Measurements from ENCODE around the gene SERTM2. TPM values are rescaled to one million over a fixed set of nuclear protein-coding genes. Genes with fewer than 3 reads are reported as not detected.

SERTM2 gene
- total and polyA plus RNA-seq, 12 donors, result not detected

- Histone ChIP-seq H3K4me3 (no peak overlapping the region), H3K4me1 (no peaks in the 10 kb centered on the region), H3K27ac (no peak overlapping the region), H3K36me3 (no peaks in the 10 kb centered on the region), H3K9me3 (no peaks in the 10 kb centered on the region), H3K27me3 (peaks cover 0 to 34% (median 0%) of the 10 kb centered on the region in 7 donors)
- ATAC-seq, result no peak
- no peak for DNase-seq
- intact Hi-C loops (cut with DNase I), result no loop called here
- WGBS, 2 donors, result 64 to 80% methylated on average over 4 of the region's 4 CpGs
- no peak for TF ChIP-seq CTCF (IDR thresholded peaks at IDR 0.05)
These were observed 19.4 kb upstream of the SERTM2 start for GRCh38 chrX:111492085-111492484.

DNA sequence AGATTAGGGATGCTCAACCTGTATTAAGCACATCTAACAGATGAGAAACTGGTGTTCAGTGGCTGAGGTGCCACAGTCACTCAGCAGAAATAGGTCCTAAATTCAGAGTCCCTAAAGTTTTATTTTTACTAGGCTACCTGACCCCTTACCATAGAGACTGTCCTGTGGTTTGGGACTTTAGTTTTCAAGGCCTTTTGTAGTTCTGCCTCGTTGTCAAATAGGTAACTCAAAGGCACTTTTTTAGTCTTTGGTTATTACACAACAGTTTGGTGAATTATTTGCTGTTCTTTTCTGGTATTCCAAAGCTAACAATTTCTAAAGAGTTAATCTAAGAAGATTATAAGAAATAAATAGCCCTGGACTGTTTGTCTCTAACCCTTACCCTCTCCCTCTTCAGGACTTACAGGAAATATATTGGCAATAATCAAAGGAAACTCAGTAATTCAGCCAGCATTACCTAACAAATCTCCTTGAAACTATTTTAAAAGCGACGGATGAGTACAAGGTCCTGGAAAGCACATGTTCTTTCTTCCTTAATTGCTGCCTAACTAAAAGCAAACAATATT, 12.8 kb upstream of the SERTM2 start:
- intact Hi-C loops (cut with DNase I), result no loop called here
- ATAC-seq (no peak), DNase-seq (no peak)
- 67 to 86% methylated on average over 3 of the region's 3 CpGs for WGBS, 2 donors
- Histone ChIP-seq H3K27ac (no peak overlapping the region), H3K36me3 (no peaks in the 10 kb centered on the region), H3K9me3 (no peaks in the 10 kb centered on the region), H3K27me3 (peaks cover 0 to 31% (median 0%) of the 10 kb centered on the region in 7 donors), H3K4me3 (no peak overlapping the region), H3K4me1 (no peaks in the 10 kb centered on the region)
- TF ChIP-seq CTCF (IDR thresholded peaks at IDR 0.05), result no peak

DNA sequence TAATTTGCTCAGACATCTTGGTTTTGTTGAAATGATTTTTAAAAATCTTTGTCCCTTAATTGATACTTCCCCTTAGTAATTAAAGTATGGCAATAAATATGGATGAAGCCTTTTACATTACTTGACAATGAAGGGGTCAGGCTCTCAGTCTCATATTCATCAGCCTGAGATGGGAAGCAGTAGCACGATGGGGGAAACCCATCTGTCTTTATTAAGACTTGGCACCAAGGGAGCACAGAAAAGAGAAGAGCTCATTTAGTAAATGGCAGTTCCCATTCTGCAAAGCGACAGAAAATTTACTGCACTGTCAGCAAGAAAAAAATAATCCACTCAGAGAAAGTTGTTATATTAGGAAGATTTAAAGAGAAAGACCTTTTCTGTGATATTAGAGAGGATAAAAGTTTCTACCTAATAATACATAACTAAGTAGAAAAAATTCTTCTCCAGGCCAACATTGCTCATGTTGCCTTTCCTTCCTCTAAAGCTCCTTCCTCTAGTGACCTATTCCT, 7.9 kb upstream of the SERTM2 start:
- DNase-seq, result no peak
- 55 to 61% methylated on average over 2 of the region's 2 CpGs for WGBS, 2 donors
- H3K36me3 ChIP-seq, result no peaks in the 10 kb centered on the region
- ATAC-seq, result no peak
- intact Hi-C loops (cut with DNase I), result no loop called here
- no peaks in the 10 kb centered on the region for H3K4me1 ChIP-seq
- no peaks in the 10 kb centered on the region for H3K9me3 ChIP-seq
- H3K27me3 ChIP-seq, result peaks cover 0 to 43% (median 0%) of the 10 kb centered on the region in 7 donors
- no peak overlapping the region for H3K27ac ChIP-seq
- H3K4me3 ChIP-seq, result no peak overlapping the region
- no peak for TF ChIP-seq CTCF (IDR thresholded peaks at IDR 0.05)

DNA sequence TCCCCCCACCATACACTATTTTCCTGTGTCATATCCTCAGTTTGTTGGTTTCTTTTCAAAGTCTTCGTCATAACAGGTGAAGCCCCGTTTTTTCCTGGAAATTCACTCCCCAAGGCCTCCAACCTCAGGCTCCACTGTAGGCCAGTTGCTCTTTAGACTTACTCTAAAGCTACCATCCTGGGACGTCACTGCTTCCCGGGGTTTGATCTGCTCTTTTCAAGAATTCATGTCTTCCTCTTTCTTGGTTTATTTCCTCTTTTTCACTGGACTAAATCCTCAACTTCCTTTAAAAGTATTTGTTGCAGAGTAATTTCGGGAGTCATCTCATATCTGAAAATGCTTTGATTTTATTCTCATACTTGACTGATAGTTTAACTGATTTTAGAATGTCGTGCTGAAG, 6.5 kb upstream of the SERTM2 start:
- no peak for TF ChIP-seq CTCF (IDR thresholded peaks at IDR 0.05)
- ATAC-seq (peak in 1 of 8 donors; percentile 20), DNase-seq (no peak)
- no peaks in the 10 kb centered on the region for H3K4me1 ChIP-seq
- peaks cover 0 to 43% (median 0%) of the 10 kb centered on the region in 7 donors for H3K27me3 ChIP-seq
- H3K36me3 ChIP-seq, result no peaks in the 10 kb centered on the region
- H3K27ac ChIP-seq, result no peak overlapping the region
- H3K9me3 ChIP-seq, result no peaks in the 10 kb centered on the region
- intact Hi-C loops (cut with DNase I), result no loop called here
- no peak overlapping the region for H3K4me3 ChIP-seq
- WGBS, 2 donors, result 57 to 71% methylated on average over 6 of the region's 6 CpGs

Measured in heart right ventricle (tissue), 16 donors.